A549 (cell line): ENCODE data around the gene GRPEL2. TPM values are rescaled to one million over a fixed set of nuclear protein-coding genes. Genes with fewer than 3 reads are reported as not detected.
A peak's percentile ranks its signal among the peaks of the same experiment; 100 is the strongest.

Experiments
- ATAC-seq, 2 experiments: fragments of 200-7000 bp in 1 of 2; fragments of >200 bp in 1 of 2; cut with Nextera tagmentation in 1 of 2; cut with Tn5 transposase in 1 of 2; 3 replicates each; pipeline versions ENCODE4 v1.8.0 to v1.9.1; 2018 to 2020; ENCODE audit warnings: mild to moderate bottlenecking in 1 of 2, moderate library complexity in 1 of 2
- CTCF ChIA-PET: fragments of 300-600 bp; sonication (Branson Sonifier 250); formaldehyde crosslinking; extraction: SDS; loops from one replicate; lab custom pipeline; 2021; ENCODE audit warnings: antibody characterized with exemption, inconsistent platforms; lab: Yijun Ruan, JAX
- POLR2A ChIA-PET: fragments of 350-600 bp; formaldehyde crosslinking; extraction: SDS; loops from one replicate; lab custom pipeline; 2021; ENCODE audit warnings: antibody characterized with exemption, inconsistent platforms; lab: Yijun Ruan, JAX
- DNase-seq, 2 experiments: peaks; one replicate each; pipeline versions ENCODE4 v3.0.0 to v3.0.0-alpha.2; 2011 to 2016; ENCODE audit warnings: low read depth in 1 of 2, low spot score in 1 of 2
- FAIRE-seq: peaks from 2 replicates; lab custom pipeline; 2011; peaks lifted over from hg19 to GRCh38; lab: Jason Lieb, UNC
- H3K27ac ChIP-seq, 2 experiments: fragments of >200 bp; sonication (Bioruptor Twin); formaldehyde crosslinking; 3 replicates each; pipeline ENCODE4 v1.5.1; 2016 to 2017
- H3K4me1 ChIP-seq: fragments of >200 bp; sonication (Bioruptor Twin); formaldehyde crosslinking; 3 replicates; pipeline ENCODE4 v1.6.1; 2016
- H3K4me2 ChIP-seq: fragments of >200 bp; sonication (Bioruptor Twin); formaldehyde crosslinking; 3 replicates; pipeline ENCODE4 v1.6.1; 2016
- H3K4me3 ChIP-seq: fragments of >200 bp; sonication (Bioruptor Twin); formaldehyde crosslinking; 3 replicates; pipeline ENCODE4 v1.5.1; 2016
- H3K9me3 ChIP-seq: fragments of >200 bp; sonication (Bioruptor Twin); formaldehyde crosslinking; 3 replicates; pipeline ENCODE4 v1.6.1; 2016
- CBX8 ChIP-seq: fragments of 200-600 bp; sonication (generic); IDR thresholded peaks from 2 replicates; pipeline ENCODE4 v1.6.1; 2016
- CEBPB ChIP-seq, 2 experiments: fragments of >200 bp in 1 of 2; sonication (Bioruptor Twin) in 1 of 2; formaldehyde crosslinking in 1 of 2; IDR thresholded peaks; 2 replicates each; pipeline ENCODE4 v1.6.1; 2012 to 2016
- EHF ChIP-seq: fragments of 250-450 bp; sonication (Bioruptor Pico); IDR thresholded peaks from 2 replicates; pipeline ENCODE4 v1.5.0; 2020; ENCODE audit warnings: mild to moderate bottlenecking
- EHMT2 ChIP-seq: fragments of 200-600 bp; sonication (generic); IDR thresholded peaks from 2 replicates; pipeline ENCODE4 v1.6.1; 2016; ENCODE audit warnings: antibody characterized with exemption, low read depth, mild to moderate bottlenecking, moderate library complexity
- HOXA7 ChIP-seq: fragments of 250-450 bp; sonication (Bioruptor Pico); IDR thresholded peaks from 2 replicates; pipeline ENCODE4 v1.5.0; 2020; ENCODE audit warnings: mild to moderate bottlenecking, moderate library complexity
- HOXB5 ChIP-seq: fragments of 250-450 bp; sonication (Bioruptor Pico); IDR thresholded peaks from 2 replicates; pipeline ENCODE4 v1.5.0; 2020; ENCODE audit warnings: mild to moderate bottlenecking, moderate library complexity
- JUN ChIP-seq, 2 experiments: fragments of >200 bp; sonication (Bioruptor Twin); formaldehyde crosslinking; IDR thresholded peaks; 2 replicates in 1 of 2; 3 replicates in 1 of 2; pipeline ENCODE4 v1.6.1; 2016 to 2017
- MAFK ChIP-seq: fragments of 450-650 bp; IDR thresholded peaks from 2 replicates; pipeline ENCODE4 v1.6.1; 2014; ENCODE audit not compliant: partially characterized antibody
- MAZ ChIP-seq: fragments of 150-350 bp; IDR thresholded peaks from 2 replicates; pipeline ENCODE4 v1.6.1; 2014; ENCODE audit warnings: antibody characterized with exemption, low read depth, low read length, borderline replicate concordance
- NPAS2 ChIP-seq: fragments of 250-450 bp; sonication (Bioruptor Pico); IDR thresholded peaks from 2 replicates; pipeline ENCODE4 v1.8.0; 2022; ENCODE audit warnings: mild to moderate bottlenecking, moderate library complexity, borderline replicate concordance
- NR3C1 ChIP-seq: fragments of >200 bp; sonication (Bioruptor Twin); formaldehyde crosslinking; IDR thresholded peaks from 3 replicates; pipeline ENCODE4 v1.6.1; 2017
- POLR2AphosphoS2 ChIP-seq: conservative IDR thresholded peaks from 2 replicates; pipeline ENCODE4 v1.6.1; 2012; ENCODE audit warnings: low read length, improper control_type of control experiment, inconsistent platforms
- TFCP2L1 ChIP-seq: fragments of 250-450 bp; sonication (Bioruptor Pico); IDR thresholded peaks from 2 replicates; pipeline ENCODE4 v1.5.0; 2021; ENCODE audit warnings: mild to moderate bottlenecking
- ZFP36 ChIP-seq: fragments of 450-650 bp; IDR thresholded peaks from 2 replicates; pipeline ENCODE4 v1.6.1; 2014; ENCODE audit warnings: borderline replicate concordance; ENCODE audit not compliant: partially characterized antibody
- WGBS: methylation state at CpG from one replicate; pipeline ENCODE4 v1.1.6; 2017; ENCODE audit errors: missing lambda C conversion rate; 5-methylcytosine and 5-hydroxymethylcytosine counted together
- polyA plus RNA-seq, 4 experiments: library from polyadenylated mRNA; depleted of rRNA in 3 of 4; stranded (reverse); fragments of >200 nt; fragmentation: RNase III in 1 of 4; extraction: RNeasy Plus Mini Kit Qiagen cat#74134 plus additional on column Dnase treatment in 1 of 4; gene quantifications; 2 replicates in 3 of 4; 3 replicates in 1 of 4; pipeline ENCODE4 v1.2.3, GENCODE V29; 2011 to 2017
- TF ChIP-seq, protein P1 (sequence below): fragments of >200 bp; sonication (Bioruptor Twin); formaldehyde crosslinking; IDR thresholded peaks from 2 replicates; pipeline ENCODE4 v1.6.1; 2016
- TF ChIP-seq, protein P2 (sequence below): fragments of 200-600 bp; sonication (generic); IDR thresholded peaks from 2 replicates; pipeline ENCODE4 v1.6.1; 2016; ENCODE audit warnings: antibody characterized with exemption, mild to moderate bottlenecking, moderate library complexity
- TF ChIP-seq, protein P3 (sequence below): fragments of 450-650 bp; IDR thresholded peaks from 2 replicates; pipeline ENCODE4 v1.6.1; 2014; ENCODE audit warnings: antibody characterized with exemption
- TF ChIP-seq, protein P4 (sequence below): fragments of >200 bp; sonication (Bioruptor Twin); formaldehyde crosslinking; IDR thresholded peaks from 3 replicates; pipeline ENCODE4 v1.5.1; 2016

The GRPEL2 gene
- polyA plus RNA-seq, 2 of the 4 experiments (the other 2 are of a cell fraction): 10.4 to 26.4 TPM

DNA sequence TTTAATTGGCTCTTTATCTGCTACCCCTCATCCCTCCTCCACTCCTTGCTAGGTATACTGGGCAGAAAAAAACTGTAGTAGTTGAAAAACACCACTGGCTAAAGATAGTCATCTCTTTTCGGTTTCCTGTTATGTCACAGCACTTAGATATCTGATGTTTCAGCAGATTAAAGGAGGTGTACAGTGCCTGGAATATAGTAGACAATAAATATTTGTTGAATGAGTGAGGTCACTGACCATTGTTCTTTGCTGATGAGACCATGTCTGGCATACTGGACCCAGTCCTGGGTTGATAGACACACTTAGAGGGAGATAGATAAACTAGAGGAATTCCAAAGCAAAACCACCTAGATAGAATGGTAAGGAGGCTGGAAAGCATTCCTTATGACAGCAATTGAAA lies 3.2 kb downstream of the GRPEL2 start:
- CTCF ChIA-PET: interaction anchor here (1.2 to 15.1 kb wide), 5 partner anchors 11 to 37 kb away, joined by 3 to 158 read pairs (median 3); no protein-coding TSS in a partner anchor
- POLR2A ChIA-PET: no interaction called here
- no peak for ATAC-seq
- peaks cover 16% of the 10 kb centered on the region; the same call in 2 of the 3 replicates for H3K4me1 ChIP-seq
- no peaks in the 10 kb centered on the region for H3K9me3 ChIP-seq
- no peak overlapping the region for H3K27ac ChIP-seq
- 79% methylated on average over 1 of the region's 1 CpG for WGBS
- FAIRE-seq: no peak
- H3K4me2 ChIP-seq: no peak overlapping the region
- TF ChIP-seq EHF (CRISPR knock-in tag) (no peak), EHMT2 (no peak), MAZ (no peak), ZFP36 (no peak), JUN (IDR thresholded peaks at IDR 0.05) (no peak), NPAS2 (CRISPR knock-in tag) (no peak), CBX8 (no peak), NR3C1 (no peak), CEBPB (IDR thresholded peaks at IDR 0.05) (no peak), POLR2AphosphoS2 (no peak), TFCP2L1 (CRISPR knock-in tag) (no peak), HOXA7 (CRISPR knock-in tag) (no peak)
- TF ChIP-seq, protein P1, sequence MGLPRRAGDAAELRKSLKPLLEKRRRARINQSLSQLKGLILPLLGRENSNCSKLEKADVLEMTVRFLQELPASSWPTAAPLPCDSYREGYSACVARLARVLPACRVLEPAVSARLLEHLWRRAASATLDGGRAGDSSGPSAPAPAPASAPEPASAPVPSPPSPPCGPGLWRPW: no peak
- TF ChIP-seq, protein P2, sequence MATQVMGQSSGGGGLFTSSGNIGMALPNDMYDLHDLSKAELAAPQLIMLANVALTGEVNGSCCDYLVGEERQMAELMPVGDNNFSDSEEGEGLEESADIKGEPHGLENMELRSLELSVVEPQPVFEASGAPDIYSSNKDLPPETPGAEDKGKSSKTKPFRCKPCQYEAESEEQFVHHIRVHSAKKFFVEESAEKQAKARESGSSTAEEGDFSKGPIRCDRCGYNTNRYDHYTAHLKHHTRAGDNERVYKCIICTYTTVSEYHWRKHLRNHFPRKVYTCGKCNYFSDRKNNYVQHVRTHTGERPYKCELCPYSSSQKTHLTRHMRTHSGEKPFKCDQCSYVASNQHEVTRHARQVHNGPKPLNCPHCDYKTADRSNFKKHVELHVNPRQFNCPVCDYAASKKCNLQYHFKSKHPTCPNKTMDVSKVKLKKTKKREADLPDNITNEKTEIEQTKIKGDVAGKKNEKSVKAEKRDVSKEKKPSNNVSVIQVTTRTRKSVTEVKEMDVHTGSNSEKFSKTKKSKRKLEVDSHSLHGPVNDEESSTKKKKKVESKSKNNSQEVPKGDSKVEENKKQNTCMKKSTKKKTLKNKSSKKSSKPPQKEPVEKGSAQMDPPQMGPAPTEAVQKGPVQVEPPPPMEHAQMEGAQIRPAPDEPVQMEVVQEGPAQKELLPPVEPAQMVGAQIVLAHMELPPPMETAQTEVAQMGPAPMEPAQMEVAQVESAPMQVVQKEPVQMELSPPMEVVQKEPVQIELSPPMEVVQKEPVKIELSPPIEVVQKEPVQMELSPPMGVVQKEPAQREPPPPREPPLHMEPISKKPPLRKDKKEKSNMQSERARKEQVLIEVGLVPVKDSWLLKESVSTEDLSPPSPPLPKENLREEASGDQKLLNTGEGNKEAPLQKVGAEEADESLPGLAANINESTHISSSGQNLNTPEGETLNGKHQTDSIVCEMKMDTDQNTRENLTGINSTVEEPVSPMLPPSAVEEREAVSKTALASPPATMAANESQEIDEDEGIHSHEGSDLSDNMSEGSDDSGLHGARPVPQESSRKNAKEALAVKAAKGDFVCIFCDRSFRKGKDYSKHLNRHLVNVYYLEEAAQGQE: no peak
- TF ChIP-seq, protein P3, sequence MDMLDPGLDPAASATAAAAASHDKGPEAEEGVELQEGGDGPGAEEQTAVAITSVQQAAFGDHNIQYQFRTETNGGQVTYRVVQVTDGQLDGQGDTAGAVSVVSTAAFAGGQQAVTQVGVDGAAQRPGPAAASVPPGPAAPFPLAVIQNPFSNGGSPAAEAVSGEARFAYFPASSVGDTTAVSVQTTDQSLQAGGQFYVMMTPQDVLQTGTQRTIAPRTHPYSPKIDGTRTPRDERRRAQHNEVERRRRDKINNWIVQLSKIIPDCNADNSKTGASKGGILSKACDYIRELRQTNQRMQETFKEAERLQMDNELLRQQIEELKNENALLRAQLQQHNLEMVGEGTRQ: no peak
- H3K4me3 ChIP-seq: no peak overlapping the region
- no peak for DNase-seq

DNA sequence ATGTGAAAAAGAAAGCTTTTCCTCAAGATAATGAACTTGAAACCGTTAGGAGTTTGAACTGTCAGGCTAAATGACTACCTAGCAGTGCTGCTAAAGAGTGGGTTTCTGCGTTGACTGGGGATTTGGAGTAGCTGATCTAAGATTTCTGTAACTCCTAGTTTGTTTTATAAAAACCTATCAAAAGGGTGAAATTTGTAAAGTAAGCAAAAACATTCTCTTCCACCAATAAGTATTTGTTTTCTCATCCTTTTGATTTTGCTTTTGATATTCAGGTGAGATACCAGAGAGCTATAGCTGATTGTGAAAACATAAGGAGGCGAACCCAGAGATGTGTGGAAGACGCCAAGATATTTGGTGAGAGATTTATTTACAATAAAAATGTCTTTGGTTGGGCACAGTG lies 4.1 kb downstream of the GRPEL2 start:
- CTCF ChIA-PET: interaction anchor here (0.8 to 15.1 kb wide), 7 partner anchors 9 to 36 kb away, joined by 3 to 158 read pairs (median 4); partner anchors contain the start of gene PCYOX1L
- Histone ChIP-seq H3K4me1 (peaks cover 11% of the 10 kb centered on the region; the same call in 2 of the 3 replicates), H3K27ac (no peak overlapping the region), H3K4me2 (no peak overlapping the region), H3K4me3 (no peak overlapping the region), H3K9me3 (no peaks in the 10 kb centered on the region)
- no peak for DNase-seq
- no peak for ATAC-seq
- 97% methylated on average over 4 of the region's 4 CpGs for WGBS
- TF ChIP-seq, protein P4, sequence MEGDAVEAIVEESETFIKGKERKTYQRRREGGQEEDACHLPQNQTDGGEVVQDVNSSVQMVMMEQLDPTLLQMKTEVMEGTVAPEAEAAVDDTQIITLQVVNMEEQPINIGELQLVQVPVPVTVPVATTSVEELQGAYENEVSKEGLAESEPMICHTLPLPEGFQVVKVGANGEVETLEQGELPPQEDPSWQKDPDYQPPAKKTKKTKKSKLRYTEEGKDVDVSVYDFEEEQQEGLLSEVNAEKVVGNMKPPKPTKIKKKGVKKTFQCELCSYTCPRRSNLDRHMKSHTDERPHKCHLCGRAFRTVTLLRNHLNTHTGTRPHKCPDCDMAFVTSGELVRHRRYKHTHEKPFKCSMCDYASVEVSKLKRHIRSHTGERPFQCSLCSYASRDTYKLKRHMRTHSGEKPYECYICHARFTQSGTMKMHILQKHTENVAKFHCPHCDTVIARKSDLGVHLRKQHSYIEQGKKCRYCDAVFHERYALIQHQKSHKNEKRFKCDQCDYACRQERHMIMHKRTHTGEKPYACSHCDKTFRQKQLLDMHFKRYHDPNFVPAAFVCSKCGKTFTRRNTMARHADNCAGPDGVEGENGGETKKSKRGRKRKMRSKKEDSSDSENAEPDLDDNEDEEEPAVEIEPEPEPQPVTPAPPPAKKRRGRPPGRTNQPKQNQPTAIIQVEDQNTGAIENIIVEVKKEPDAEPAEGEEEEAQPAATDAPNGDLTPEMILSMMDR: no peak
- TF ChIP-seq MAFK (peak; percentile 77), HOXB5 (CRISPR knock-in tag) (no peak)
- POLR2A ChIA-PET: no interaction called here
- FAIRE-seq: no peak
